Embryonic facial prominence (tissue), 1 donor: ENCODE results near the gene KNCN.

ENCODE experiments used
- DNase-seq: peaks from one replicate; pipeline ENCODE4 v3.0.0-alpha.2; 2016; ENCODE audit errors: extremely low spot score

KNCN gene

DNA sequence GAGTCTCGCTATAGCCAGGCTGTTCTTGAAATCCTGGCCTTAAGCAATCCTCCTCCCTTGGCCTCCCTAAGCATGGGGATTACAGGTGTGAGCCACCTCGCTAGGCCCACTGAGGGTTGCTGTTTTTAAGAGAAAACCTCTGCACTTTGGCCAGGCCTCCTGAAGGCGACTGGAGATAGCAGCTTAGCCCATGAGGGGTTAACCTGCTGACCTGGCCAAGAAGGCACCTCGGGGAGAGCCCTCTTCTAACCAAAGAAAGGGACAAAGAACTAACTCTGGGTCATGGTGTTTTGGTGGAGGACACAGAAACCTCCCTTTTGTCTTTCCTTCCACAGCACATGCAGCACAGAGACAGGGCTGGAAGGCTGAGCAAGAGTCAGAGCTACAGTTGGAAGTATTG is 17.7 kb upstream of the KNCN start:
- no peak for DNase-seq

DNA sequence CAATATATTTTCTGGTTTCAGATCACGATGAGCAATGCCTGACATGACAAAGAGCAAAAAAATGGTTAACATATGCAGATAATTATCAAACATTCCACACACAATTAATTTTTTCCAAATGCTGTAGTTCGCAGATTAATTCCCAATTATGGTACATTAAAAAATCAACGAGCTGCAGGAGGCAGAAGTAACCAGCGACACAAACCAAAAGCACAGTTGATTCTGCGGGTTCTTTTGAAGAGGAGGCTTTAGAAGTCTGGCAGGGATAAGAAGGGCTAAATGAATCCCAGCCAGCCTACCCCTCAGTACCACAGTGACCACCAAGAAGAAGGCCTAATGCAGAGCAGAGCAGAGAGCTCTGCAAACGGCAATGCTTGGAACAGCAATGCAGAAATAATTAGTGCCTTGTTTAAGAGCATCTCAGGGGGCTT is 17.0 kb upstream of the KNCN start:
- no peak for DNase-seq

DNA sequence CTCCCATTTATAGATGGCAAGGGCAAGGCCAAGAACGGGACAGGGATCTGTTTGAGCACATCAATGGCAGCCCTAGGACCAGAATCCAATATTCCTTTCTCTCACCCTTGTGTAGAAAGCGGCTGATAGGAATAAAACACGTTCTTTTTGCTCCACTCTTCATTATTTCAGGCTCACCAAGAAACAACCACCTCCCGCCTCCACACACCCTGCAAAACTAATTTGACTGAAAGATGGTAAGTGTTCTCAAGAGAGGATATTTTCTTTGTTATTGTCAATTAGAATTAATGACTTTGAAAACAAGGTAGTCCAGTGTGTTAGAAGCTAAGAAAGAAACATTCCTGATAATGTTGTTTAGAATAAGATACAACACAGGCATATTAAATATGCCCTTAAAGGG is 11.9 kb upstream of the KNCN start:
- no peak for DNase-seq

- no peak for DNase-seq
Observed at GRCh38 chr1:46562498-46562897, 11.1 kb upstream of the KNCN start.

DNA sequence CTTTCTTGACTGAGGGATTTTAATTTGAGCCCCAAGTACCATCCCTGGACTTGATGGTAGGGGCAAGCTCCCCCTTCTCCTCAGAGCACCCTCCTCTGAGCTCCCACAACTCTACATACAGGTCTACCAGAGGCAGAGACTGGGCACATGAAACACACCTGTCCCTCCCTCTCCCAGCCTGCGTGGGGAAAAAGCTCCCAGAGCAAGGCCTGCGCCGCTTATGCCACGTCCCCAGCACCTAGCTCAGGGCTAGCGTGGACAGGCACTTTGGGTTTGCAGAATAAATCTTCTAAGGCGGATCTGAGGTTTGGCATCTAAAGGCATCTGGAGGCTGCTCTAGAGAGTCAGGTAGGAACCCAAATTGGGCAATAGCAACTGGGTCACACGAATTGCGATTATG is 7.5 kb upstream of the KNCN start:
- DNase-seq, result no peak

DNA sequence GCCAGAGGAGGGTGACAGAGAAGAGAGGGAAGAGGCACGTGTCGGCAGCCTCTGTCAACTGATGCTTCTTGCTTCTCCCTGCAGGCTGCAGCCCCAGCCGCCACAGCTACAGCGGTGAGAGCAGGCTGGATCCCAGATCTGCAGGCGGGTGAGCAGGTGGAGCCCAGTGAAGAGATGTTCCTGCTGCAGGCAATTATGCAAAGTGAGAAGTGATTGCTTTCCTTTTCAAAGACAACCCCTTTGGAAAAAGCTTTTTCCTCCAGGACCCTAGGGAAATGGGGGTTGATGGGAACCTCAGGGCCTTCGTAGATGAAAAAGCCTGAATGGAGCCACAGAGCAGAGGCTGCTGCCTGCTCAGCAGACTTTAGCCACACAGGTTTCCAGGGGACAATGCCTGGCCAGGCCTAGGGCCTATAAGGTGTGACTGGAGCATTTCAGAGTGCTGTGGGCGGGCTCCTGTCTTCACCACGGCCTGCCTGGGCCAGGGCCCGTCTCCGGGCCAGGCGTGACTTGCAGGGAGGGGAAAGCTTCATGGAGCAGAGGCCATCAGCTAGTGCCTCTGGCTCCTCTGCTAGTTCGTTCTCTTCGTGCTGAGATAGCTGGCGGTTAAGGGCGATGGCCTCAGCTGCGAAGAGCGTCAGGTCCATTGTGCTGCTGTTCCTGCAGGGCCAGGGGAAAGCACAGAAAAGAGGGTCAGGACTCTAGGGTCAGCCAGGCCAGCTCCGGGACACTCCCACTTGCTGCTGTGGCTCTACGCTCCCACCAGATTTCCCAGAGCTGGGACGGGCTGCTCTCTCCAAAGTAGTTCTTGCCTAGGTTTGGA is 6.9 kb upstream of the KNCN start:
- no peak for DNase-seq

DNA sequence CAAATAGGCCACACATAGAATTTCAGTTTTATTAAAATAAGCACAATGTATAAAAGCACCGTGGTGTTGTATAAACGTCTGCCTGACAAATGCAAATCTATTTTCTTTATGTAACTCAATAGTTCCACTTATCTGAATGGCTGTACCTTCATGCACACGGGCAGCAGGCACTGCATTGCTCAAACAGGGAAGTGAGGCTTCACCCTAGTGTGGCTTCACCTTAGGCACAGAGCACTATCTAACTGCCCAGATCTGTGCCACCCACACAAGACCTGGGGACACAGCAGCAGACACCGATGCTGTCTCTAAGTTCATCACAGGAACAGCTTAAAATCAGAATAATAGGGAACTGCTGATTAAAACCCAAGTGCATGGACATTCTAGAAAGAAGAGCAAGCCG is 6.0 kb upstream of the KNCN start:
- no peak for DNase-seq

DNA sequence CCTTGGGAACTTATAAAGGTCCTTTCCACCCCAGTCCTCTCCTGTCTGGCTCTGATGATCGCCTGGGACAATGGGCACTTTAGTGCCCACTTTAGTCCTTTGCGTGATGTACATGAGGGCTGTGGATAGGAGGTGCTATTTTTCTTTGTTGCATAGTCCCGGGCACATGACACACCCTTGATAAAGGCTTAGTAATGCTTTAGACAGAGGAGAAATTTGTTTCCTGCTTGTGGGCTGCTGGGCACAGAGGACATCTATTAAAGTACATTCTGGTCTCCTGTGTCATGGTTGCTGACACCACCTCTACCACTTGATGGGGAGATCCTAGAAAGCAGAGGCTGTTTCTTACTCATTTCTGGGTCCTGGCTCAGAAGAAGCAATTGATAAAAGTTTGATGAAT is 5.4 kb upstream of the KNCN start:
- DNase-seq, result no peak

GRCh38 chr1:46555826-46556619 is 4.6 kb upstream of the KNCN start:
- DNase-seq, result no peak

DNA sequence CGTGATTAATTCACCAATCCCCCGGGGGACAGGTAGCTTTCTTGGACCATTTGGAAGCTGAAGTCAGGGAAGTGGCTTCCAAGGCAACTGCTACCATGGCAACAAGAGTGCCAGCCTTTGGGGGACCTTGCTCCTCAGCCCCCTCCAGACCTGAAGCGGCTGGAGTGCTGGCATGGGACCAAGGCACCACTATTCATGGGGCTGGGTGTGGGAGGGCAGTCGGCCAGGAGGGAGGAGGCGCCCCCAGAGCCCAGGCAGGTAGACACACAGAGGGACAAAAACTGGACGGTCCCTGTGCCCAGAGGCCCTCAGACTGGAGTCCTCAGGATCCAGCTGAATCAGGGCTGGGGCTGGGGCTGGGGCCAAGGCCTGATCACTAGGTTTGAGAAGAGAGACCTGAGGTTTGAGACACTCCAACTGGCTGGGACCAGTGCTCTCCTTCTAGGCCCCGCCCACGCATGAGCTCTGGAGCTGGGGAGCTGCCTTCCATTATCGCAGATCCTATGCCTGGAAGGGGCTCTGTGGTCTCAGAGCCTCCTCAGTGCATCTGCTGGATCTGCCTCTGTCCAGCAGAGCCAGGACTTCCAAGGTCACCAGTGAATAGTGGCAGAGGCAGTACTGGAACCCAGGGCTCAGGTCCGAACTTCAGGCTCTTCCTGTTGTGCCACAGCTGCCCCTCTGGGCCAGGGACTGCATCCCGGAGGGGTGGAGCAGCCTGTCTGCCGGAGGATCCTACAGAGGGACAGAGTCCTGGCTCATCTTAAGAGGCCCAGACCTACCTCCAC is 3.3 kb upstream of the KNCN start:
- no peak for DNase-seq

- no peak for DNase-seq
Observed at GRCh38 chr1:46554236-46554596, 2.8 kb upstream of the KNCN start.

GRCh38 chr1:46553506-46553905 is 2.1 kb upstream of the KNCN start:
- no peak for DNase-seq

DNA sequence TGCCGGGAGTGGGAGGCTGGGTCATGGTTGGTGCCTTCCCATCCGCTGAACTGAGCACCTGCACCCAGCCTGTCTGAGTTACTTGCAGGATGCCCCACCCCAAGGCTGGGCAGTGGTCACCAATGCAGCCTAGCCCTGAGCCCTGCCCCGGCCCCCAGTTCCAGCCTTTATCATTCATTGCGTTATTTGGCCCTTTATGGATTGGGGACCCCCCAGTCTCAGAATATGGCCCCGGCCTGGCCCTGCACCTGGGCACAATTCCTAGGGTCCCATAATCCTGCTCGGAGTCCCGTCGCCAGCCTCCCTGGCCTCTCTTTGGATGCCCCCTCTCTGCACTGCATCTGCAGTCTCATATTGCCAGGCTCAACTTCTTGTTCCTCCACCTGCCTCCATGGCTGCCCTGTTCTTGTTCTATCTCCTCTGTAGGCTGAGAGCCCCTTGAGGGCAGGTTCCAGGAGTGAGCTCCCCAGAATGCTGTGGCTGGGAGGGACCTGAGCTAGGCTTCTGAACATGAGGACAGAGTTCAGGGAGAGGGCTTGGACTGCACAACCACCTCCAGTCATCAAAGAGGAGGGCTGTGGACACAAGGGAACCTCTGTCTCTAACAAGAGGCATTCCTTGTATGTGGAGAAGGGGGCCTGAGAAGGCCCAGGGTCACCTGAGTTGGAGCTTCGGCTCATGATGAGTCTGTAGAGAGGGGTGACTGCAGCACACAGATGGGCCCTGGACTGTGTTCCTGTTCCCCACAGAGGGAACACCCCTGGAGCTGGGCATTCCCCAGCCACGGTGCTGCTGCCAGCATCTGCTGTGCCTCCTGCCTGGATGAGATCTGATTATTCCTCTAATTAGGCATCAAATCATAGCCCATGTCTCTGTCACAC is 1.1 kb upstream of the KNCN start:
- no peak for DNase-seq

DNA sequence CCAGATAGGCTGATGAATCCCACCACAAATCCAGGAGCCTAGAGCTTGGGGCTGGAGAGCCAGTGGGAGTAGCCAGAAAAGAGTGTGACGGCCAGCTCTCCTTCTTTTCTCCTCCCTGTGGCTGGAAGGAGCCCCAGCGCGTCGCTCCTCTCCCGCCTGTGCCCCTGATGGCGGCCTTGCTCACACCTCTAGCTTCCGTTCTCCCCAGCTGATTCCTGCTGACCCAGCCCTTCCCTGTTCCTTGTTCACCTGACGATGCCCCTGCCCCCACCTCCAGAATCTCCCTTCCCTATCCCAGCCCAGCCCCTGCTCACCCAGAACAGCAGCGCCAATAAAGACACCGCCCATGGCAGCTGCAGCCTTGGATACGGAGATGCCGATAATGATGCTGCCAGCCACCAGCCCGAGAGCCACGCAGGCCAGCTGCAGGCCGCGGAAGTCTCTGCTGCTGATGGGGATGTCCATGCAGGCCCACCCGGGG is 656 bp downstream of the KNCN start:
- DNase-seq, result no peak

GRCh38 chr1:46549697-46550681 is 1.5 kb downstream of the KNCN start:
- DNase-seq, result peak; percentile 45

DNA sequence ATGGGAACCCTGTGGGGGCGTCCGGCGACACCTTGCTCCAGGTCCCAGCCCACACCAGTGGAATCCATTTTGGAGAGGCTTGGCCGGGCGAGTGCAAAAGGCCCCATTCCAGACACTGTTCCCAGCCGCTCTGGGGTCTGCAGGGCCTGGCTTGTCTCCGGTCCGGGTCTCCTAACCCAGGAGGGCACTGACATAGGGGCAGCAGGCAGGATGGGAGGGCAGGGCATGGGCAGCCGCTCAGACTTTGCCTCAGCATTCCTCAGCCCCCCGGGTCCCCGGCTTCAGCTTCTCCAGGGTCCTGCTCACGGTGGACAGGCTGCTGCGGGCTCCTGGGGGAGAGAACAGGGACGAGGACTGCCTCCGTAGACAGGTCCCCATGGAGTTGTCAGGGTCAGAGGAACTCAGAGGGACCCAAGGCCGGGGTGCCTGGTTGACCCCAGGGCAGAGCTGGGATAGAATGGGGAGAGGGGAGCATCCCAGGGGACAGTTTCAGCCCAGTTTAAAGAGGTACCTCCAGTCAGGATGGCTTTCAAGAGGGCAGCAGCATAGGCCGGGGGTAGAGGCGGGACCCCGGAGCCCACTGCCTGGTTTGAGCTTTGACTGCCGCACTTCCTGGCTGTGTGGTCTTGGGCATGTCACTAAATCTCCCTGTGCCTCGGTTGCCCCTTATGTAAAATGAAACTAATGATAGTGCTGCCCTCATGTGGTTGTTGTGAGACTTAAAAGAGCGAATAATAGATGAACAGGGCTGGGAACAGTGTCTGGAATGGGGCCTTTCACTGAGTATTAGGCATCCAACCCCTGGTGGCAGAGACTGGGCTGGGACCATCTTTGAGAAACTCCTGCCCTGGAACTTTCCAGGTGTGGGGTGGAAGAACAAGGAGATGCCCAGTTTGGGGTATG is 3.7 kb downstream of the KNCN start:
- DNase-seq, result no peak

GRCh38 chr1:46546210-46546609 is 5.2 kb downstream of the KNCN start:
- DNase-seq, result no peak

DNA sequence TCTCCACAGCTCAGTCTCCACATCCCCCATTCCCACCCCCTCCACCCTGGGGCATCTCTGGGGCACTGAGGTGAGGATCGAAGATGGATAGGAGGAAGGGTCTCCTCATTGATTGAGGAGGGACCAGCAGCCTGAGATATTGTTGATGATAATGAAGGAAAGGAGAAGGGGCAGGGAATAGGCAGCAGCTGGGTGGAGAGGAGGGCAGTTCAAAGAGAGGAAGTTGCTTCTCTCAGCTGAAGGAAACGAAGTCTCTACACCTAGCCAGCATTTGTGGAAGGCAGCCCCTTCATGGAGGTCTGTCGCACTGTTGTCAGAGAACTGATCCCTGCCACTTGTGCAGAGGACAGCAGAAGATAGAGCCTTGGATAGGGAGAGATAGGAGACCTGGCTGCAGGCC is 5.7 kb downstream of the KNCN start:
- no peak for DNase-seq
